Fibroblast of mammary gland (primary cell): ENCODE results near the gene INPP5A.

Source experiments
- DNase-seq: peaks from one replicate; pipeline ENCODE4 v3.0.0-alpha.2; 2010; ENCODE audit warnings: low read depth
- H3K4me3 ChIP-seq: 2 replicates; pipeline ENCODE4 v1.5.1; 2011; ENCODE audit warnings: low read depth, mild to moderate bottlenecking, low read length, moderate library complexity; ENCODE audit not compliant: control insufficient read depth
- CTCF ChIP-seq: conservative IDR thresholded peaks from 2 replicates; pipeline ENCODE4 v1.5.1; 2011; ENCODE audit warnings: low read depth, low read length, inconsistent platforms; ENCODE audit not compliant: control insufficient read depth, insufficient read depth

INPP5A gene

GRCh38 chr10:132641966-132642731 lies 104.6 kb downstream of the INPP5A start:
- no peak overlapping the region for H3K4me3 ChIP-seq
- TF ChIP-seq CTCF, result no peak
- DNase-seq, result no peak

- no peak for DNase-seq
- H3K4me3 ChIP-seq, result no peak overlapping the region
- TF ChIP-seq CTCF, result no peak
These were observed 105.1 kb downstream of the INPP5A start for GRCh38 chr10:132642732-132643008.

DNA sequence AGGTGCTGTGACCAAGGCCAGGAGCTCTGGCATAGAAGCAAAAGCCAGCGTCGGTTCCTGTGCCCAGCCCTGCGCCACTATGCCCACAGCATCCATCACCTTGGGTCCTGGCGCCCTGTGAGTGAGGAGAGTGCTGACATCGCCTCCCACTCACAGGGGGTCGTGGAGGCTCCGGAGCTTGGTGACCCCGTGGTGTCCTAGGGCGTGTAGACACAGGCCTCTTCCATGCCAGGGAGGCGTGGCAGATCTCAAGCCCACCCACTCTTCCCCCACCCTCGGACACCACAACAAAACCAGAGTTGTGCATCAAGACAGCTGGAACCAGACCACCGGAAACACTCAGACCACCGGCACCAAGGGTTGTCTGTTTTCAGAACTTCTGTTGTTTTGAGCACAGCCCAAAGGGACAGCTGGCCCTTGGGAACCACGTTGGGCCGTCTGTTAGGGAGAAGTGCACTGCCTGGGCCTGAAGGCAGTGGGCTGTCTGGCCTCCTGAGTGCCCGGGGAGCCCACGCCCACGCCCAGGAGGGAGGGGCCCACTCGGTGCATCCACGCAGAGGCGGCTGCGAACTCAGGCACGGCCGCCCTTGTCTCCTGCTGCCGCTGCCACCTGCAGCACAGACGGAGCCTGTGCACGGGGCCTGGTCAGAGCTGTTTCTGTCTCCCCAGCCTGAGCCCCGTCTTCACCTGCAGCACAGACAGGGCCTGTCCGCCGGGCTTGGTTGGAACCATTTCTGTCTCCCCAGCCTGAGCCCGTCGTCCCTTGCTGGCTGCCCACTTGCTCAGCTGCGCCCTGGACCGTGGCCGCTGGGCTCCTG lies 106.3 kb downstream of the INPP5A start:
- no peak for TF ChIP-seq CTCF
- DNase-seq, result no peak
- no peak overlapping the region for H3K4me3 ChIP-seq

DNA sequence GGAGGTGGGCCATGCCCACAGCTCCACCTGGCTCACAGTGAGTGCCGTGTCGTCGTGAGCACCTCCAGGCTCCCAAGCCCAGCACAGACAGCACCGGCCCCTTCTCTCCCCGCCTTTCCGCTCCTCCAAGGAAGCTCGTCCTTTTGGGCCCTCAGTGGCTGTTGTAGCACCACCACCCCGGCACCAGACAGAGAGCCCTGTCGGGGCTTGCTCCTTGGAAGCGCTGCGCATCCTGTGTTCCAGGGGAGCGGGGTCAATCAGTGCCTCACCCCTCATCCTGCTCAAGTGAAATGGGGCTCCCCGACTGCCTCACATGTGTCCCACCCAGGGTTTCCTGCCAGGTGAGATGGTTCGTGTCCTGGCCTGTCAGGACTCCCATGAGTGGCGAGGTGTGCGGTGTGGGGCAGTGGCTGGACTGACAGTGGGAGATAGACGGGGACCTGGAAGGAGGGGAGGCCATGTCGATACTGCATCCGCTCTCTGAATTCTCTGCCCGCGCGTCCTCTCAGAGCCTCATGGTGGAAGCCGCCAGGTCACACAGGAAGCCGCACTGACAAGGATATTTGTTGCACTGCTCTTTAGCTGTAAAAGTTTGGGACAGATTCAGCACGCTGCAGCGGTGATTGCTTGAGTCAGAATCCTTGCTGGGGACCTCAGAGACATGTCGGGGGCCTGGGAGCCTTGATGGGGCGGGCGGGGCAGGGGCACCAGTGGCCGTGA lies 107.1 kb downstream of the INPP5A start:
- no peak for TF ChIP-seq CTCF
- no peak overlapping the region for H3K4me3 ChIP-seq
- no peak for DNase-seq

DNA sequence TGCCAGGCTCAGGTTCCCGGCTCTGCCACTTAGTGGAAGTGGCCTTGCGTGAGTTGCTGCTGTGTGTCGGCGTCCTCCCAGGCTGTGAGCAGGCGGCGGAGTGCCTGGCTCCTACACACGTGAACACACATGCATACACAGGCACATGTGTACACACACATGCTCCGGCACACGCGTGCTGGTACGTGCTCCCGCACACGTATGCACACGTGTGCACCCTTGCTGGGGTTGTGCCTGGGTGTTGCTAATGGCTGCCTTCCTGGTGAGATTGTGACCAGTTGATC lies 107.6 kb downstream of the INPP5A start:
- no peak for DNase-seq
- no peak overlapping the region for H3K4me3 ChIP-seq
- TF ChIP-seq CTCF, result no peak

DNA sequence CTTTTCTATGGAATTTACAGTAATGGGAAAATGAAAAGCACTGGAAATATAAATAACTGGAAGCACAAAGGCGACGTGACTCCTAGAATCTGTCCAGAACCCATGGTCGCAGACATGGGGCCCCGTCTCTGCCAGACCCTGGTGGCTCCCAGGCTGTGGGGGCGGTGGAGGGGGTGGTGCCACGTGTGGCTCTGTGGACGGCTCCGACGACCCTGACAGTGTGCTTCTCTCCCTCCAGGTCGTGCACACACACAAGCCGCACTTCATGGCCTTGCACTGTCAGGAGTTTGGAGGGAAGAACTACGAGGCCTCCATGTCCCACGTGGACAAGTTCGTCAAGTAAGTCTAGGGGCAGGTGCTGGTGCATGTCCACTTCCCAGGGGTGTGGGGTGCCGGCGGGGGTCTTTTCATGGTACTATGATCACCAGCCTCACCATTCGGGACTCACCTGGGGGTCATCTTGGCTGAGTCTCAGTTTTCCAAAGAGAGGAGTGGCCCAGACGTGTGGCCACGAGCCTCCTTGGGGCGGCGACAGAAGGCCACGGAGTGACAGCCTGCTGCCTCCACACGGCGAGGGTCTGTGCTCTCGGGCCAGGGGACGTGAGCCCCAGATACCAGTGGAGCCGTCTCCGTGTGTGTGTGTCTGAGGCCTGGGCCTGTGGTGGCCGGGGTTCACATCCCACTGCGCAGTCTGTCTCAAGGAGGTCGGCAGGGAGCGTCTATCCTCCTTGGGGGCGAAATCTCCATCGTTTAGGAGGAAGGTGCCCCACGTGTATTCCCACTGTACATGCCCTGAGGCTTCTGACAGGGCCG lies 108.2 kb downstream of the INPP5A start:
- H3K4me3 ChIP-seq, result no peak overlapping the region
- no peak for TF ChIP-seq CTCF
- DNase-seq, result no peak
